AG04450 (cell line): ENCODE data around the gene PDIA2. TPM values are rescaled to one million over a fixed set of nuclear protein-coding genes. Genes with fewer than 3 reads are reported as not detected.
"Not testable (repeated sequence)": the region's sequence is repeated elsewhere in the genome, so short reads cannot be mapped to it uniquely, and the experiment has no call there.

Experiments
- CTCF ChIA-PET: fragments of 300-600, 350-600 bp; formaldehyde crosslinking; extraction: SDS; loops from one replicate; lab custom pipeline; 2022; ENCODE audit warnings: antibody characterized with exemption, inconsistent platforms; lab: Charles Lee
- POLR2A ChIA-PET: fragments of 350-600 bp; formaldehyde crosslinking; extraction: SDS; loops from one replicate; lab custom pipeline; 2021; ENCODE audit warnings: antibody characterized with exemption, inconsistent platforms; lab: Yijun Ruan, JAX
- DNase-seq: peaks from one replicate; pipeline ENCODE4 v3.0.0-alpha.2; 2011; ENCODE audit warnings: low read depth, low spot score
- H3K27ac ChIP-seq: one replicate; pipeline ENCODE4 v1.5.1; 2012; ENCODE audit warnings: low read depth, low read length, control low read depth
- H3K27me3 ChIP-seq: one replicate; pipeline ENCODE4 v1.6.0; 2012; ENCODE audit warnings: low read length; ENCODE audit not compliant: control insufficient read depth, insufficient read depth
- H3K4me3 ChIP-seq: 2 replicates; pipeline ENCODE4 v1.5.1; 2011; ENCODE audit warnings: mild to moderate bottlenecking, low read depth, low read length, control low read depth
- H3K9me3 ChIP-seq: 2 replicates; pipeline ENCODE4 v1.5.1; 2012; ENCODE audit warnings: low read length; ENCODE audit not compliant: control insufficient read depth, insufficient read depth
- CTCF ChIP-seq: IDR thresholded peaks from 2 replicates; pipeline ENCODE4 v1.5.1; 2011; ENCODE audit warnings: low read depth, low read length, control low read depth, inconsistent platforms
- polyA plus RNA-seq: library from polyadenylated mRNA; depleted of rRNA; stranded (reverse); fragments of >200 nt; gene quantifications from 2 replicates; pipeline ENCODE4 v1.2.3, GENCODE V29; 2011

PDIA2 gene
- polyA plus RNA-seq, 1 experiment, result 0.45 TPM

GRCh38 chr16:266258-267164, 16.5 kb upstream of the PDIA2 start:
- POLR2A ChIA-PET, result no interaction called here

DNA sequence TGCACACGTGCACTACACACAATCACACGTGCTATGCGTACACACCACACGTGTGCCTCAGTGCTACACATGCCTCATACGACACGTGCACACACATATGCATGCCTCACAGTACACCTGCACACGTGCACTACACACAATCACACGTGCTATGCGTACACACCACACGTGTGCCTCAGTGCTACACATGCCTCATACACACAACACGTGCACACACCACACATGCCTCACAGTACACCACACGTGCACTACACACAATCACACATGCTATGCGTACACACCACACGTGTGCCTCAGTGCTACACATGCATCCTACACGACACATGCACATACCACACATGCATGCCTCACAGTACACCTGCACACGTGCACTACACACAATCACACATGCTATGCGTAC, 15.4 kb upstream of the PDIA2 start:
- POLR2A ChIA-PET, DNase-seq, H3K27me3 ChIP-seq, H3K27ac ChIP-seq, H3K4me3 ChIP-seq, CTCF ChIA-PET, H3K9me3 ChIP-seq: not testable (repeated sequence)

More at GRCh38 chr16:266258-267164, 16.5 kb upstream of the PDIA2 start:
- CTCF ChIA-PET, result no interaction called here
- no peak overlapping the region for H3K4me3 ChIP-seq
- H3K9me3 ChIP-seq, result no peaks in the 10 kb centered on the region; the same call in 1 of the 2 replicates
- DNase-seq, result no peak
- H3K27ac ChIP-seq, result no peak overlapping the region
- TF ChIP-seq CTCF, result no peak
- H3K27me3 ChIP-seq, result no peaks in the 10 kb centered on the region

DNA sequence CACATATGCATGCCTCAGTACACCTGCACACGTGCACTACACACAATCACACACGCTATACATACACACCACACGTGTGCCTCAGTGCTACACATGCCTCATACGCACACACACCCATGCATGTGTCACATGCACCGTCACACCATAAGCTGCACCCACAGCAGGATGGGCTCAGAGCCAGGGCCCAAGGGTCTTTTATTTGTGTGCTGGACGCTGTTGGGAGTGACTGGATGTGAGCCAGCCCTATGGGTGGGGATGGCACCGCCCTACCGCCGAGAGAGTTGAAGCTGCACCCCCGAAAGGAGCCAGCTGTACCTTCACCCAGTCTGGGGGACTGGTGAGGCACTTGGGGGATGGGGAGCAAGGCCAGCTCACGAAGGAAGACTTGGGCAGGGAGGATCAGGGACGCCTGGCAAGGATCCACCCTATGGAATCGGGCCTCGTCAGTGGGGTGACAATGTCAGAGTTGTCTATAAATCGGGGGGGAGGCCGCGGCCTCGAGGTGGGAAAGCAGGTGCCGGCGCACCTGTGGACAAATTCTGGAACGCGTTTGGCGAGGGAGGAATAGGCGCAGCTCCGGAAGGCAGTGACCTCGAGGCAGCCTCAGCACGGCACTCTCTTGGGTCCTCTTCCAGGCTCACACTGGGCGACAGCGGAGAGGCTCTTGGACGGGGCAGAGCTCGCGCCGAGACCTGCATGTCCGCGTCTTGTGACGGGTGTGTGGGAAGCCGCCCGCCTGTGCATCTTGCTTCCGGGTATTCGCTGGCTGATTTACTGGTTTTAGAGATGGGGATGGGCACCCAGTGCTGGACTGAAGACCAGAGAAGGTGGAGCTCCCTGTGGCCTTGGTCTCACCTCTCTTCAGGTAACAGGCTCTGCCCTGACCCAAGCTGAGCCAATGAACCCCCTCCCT, 14.6 kb upstream of the PDIA2 start:
- TF ChIP-seq CTCF, result no peak
- no peak overlapping the region for H3K4me3 ChIP-seq
- no peaks in the 10 kb centered on the region; the same call in 1 of the 2 replicates for H3K9me3 ChIP-seq
- CTCF ChIA-PET, result no interaction called here
- DNase-seq, result no peak
- no peak overlapping the region for H3K27ac ChIP-seq
- peaks cover 6% of the 10 kb centered on the region for H3K27me3 ChIP-seq
- POLR2A ChIA-PET, result interaction anchor here (0.5 kb wide), 1 partner anchor 34 kb away, joined by 5 read pairs; no protein-coding TSS in a partner anchor

- POLR2A ChIA-PET, result no interaction called here
- no peak overlapping the region for H3K4me3 ChIP-seq
Measured at GRCh38 chr16:269061-269796, 13.7 kb upstream of the PDIA2 start.

More at GRCh38 chr16:269061-269796, 13.7 kb upstream of the PDIA2 start:
- CTCF ChIA-PET, result interaction anchor here (0.5 kb wide), 1 partner anchor 162 kb away, joined by 6 read pairs; no protein-coding TSS in a partner anchor
- no peak for DNase-seq
- no peaks in the 10 kb centered on the region; the same call in 1 of the 2 replicates for H3K9me3 ChIP-seq
- H3K27me3 ChIP-seq, result peaks cover 9% of the 10 kb centered on the region
- no peak overlapping the region for H3K27ac ChIP-seq
- TF ChIP-seq CTCF, result no peak
